K562 (cell line): ENCODE data around the gene ADAMTS10. TPM values are rescaled to one million over a fixed set of nuclear protein-coding genes. Genes with fewer than 3 reads are reported as not detected.
A peak's percentile ranks its signal among the peaks of the same experiment; 100 is the strongest.

Source experiments
- ATAC-seq: fragments of 200-7000 bp; cut with Tn5 transposase; 3 replicates; pipeline ENCODE4 v1.9.1; 2020; ENCODE audit warnings: moderate library complexity
- BruUV-seq: library from RNA; stranded (reverse); fragments of 400-500 nt; replicated peaks from 2 replicates; lab custom pipeline; 2021; lab: Mats Ljungman, UMichigan
- CTCF ChIA-PET: fragments of 300-600 bp; formaldehyde crosslinking; extraction: SDS; loops from one replicate; lab custom pipeline; 2021; ENCODE audit warnings: low intra/inter-chr PET ratio; lab: Yijun Ruan, JAX
- POLR2A ChIA-PET: fragments of 300-600, 350-650 bp; sonication (Branson Sonifier 250); formaldehyde crosslinking; extraction: SDS; loops from one replicate; lab custom pipeline; 2021; ENCODE audit warnings: antibody characterized with exemption, inconsistent platforms; lab: Yijun Ruan, JAX
- DNase-seq, 4 experiments: peaks; one replicate each; pipeline versions ENCODE4 v3.0.0 to v3.0.0-alpha.2; 2011 to 2018; ENCODE audit warnings: low spot score in 3 of 4, mixed read lengths in 3 of 4; ENCODE audit errors: extremely low read depth in 1 of 4
- FAIRE-seq: peaks from 2 replicates; lab custom pipeline; 2011; peaks lifted over from hg19 to GRCh38; lab: Jason Lieb, UNC
- H2AFZ ChIP-seq: 2 replicates; pipeline ENCODE4 v1.6.0; 2011; ENCODE audit warnings: low read depth, low read length, control low read depth, inconsistent platforms
- H3K27ac ChIP-seq: fragments of 200-600 bp; 3 replicates; pipeline ENCODE4 v1.8.0; 2011; ENCODE audit warnings: low read depth, mild to moderate bottlenecking, control low read depth, inconsistent platforms, low read length, moderate library complexity, mixed read lengths; ENCODE audit errors: extremely low read depth
- H3K27me3 ChIP-seq, 2 experiments: fragments of 300-600 bp in 1 of 2; 2 replicates in 1 of 2; 3 replicates in 1 of 2; pipeline versions ENCODE4 v1.6.0 to v1.8.0; 2011; ENCODE audit warnings: inconsistent platforms in 2 of 2, low read length in 2 of 2, mild to moderate bottlenecking in 1 of 2, mixed read lengths in 1 of 2, moderate library complexity in 1 of 2; ENCODE audit not compliant: control insufficient read depth in 2 of 2, insufficient read depth in 2 of 2
- H3K36me3 ChIP-seq: fragments of 300-600 bp; 3 replicates; pipeline ENCODE4 v1.8.0; 2011; ENCODE audit warnings: mild to moderate bottlenecking, low read length, inconsistent platforms; ENCODE audit not compliant: control insufficient read depth, insufficient read depth
- H3K4me1 ChIP-seq, 2 experiments: fragments of 200-600 bp in 1 of 2; replicated peaks in 1 of 2; 2 replicates in 1 of 2; 3 replicates in 1 of 2; pipeline versions ENCODE4 v1.5.1 to v1.8.0; 2011; ENCODE audit warnings: inconsistent platforms in 2 of 2, low read length in 2 of 2, mild to moderate bottlenecking in 1 of 2, mixed read lengths in 1 of 2, moderate library complexity in 1 of 2; ENCODE audit not compliant: control insufficient read depth in 2 of 2, insufficient read depth in 2 of 2
- H3K4me2 ChIP-seq: 2 replicates; pipeline ENCODE4 v1.6.1; 2011; ENCODE audit warnings: low read length, control low read depth, inconsistent platforms, mixed read lengths; ENCODE audit not compliant: insufficient read depth
- H3K4me3 ChIP-seq: fragments of 200-600 bp; sonication (generic), shearing (Covaris generic); 2 replicates; pipeline ENCODE4 v1.5.1; 2016; ENCODE audit warnings: control low read depth, inconsistent platforms
- H3K79me2 ChIP-seq: fragments of 200-600 bp; 3 replicates; pipeline ENCODE4 v1.8.0; 2011; ENCODE audit warnings: low read length, inconsistent platforms; ENCODE audit not compliant: control insufficient read depth, insufficient read depth
- H3K9ac ChIP-seq, 2 experiments: 2 replicates each; pipeline versions ENCODE4 v1.6.0 to v1.6.1; 2011; ENCODE audit warnings: low read depth in 2 of 2, low read length in 2 of 2, control low read depth in 1 of 2, inconsistent platforms in 1 of 2, mild to moderate bottlenecking in 1 of 2, mixed read lengths in 1 of 2; ENCODE audit not compliant: insufficient read depth in 1 of 2
- H3K9me1 ChIP-seq: one replicate; pipeline ENCODE4 v1.6.0; 2011; ENCODE audit warnings: inconsistent platforms, mild to moderate bottlenecking, low read length, moderate library complexity; ENCODE audit not compliant: control insufficient read depth, insufficient read depth
- H3K9me3 ChIP-seq: replicated peaks from 2 replicates; pipeline ENCODE4 v1.5.1; 2011; ENCODE audit warnings: low read depth, low read length, inconsistent platforms; ENCODE audit not compliant: control insufficient read depth, insufficient read depth
- H4K20me1 ChIP-seq: replicated peaks from 2 replicates; pipeline ENCODE4 v1.6.1; 2011; ENCODE audit warnings: low read length, inconsistent platforms, mixed read lengths; ENCODE audit not compliant: control insufficient read depth, insufficient read depth
- BCOR ChIP-seq: fragments of 450-650 bp; IDR thresholded peaks from 2 replicates; pipeline ENCODE4 v1.6.1; 2016
- CBX1 ChIP-seq: sonication (generic); IDR thresholded peaks from 2 replicates; pipeline ENCODE4 v1.6.1; 2016; ENCODE audit warnings: antibody characterized with exemption, low read depth, mild to moderate bottlenecking
- FIP1L1 ChIP-seq: fragments of 200-400 bp; formaldehyde crosslinking; IDR thresholded peaks from 2 replicates; pipeline ENCODE4 v1.6.1; 2018; ENCODE audit warnings: mild to moderate bottlenecking, low read depth, low read length; ENCODE audit not compliant: poor library complexity, severe bottlenecking
- HINFP ChIP-seq: fragments of 450-650 bp; conservative IDR thresholded peaks from 2 replicates; pipeline ENCODE4 v1.6.1; 2016; ENCODE audit warnings: missing genetic modification characterization, low read depth, mild to moderate bottlenecking, control low read depth, missing compliant biosample characterization
- HNRNPK ChIP-seq: fragments of 200-400 bp; formaldehyde crosslinking; IDR thresholded peaks from one replicate; pipeline ENCODE4 v1.6.1; 2018; ENCODE audit warnings: mild to moderate bottlenecking, low read depth, low read length; ENCODE audit not compliant: poor library complexity, severe bottlenecking
- KDM1A ChIP-seq, 2 experiments: fragments of 450-650 bp; IDR thresholded peaks; 2 replicates each; pipeline ENCODE4 v1.6.1; 2016; ENCODE audit warnings: mild to moderate bottlenecking in 2 of 2
- NR2C1 ChIP-seq, 2 experiments: fragments of 450-650 bp; IDR thresholded peaks; 2 replicates each; pipeline ENCODE4 v1.6.1; 2017; ENCODE audit warnings: mild to moderate bottlenecking in 2 of 2, antibody characterized with exemption in 1 of 2, inconsistent platforms in 1 of 2, missing compliant biosample characterization in 1 of 2, missing genetic modification characterization in 1 of 2
- RBM25 ChIP-seq: fragments of 200-400 bp; formaldehyde crosslinking; IDR thresholded peaks from 2 replicates; pipeline ENCODE4 v1.6.1; 2018; ENCODE audit warnings: low read length, low read depth, moderate library complexity; ENCODE audit not compliant: severe bottlenecking
- SMARCA5 ChIP-seq: fragments of 450-650 bp; IDR thresholded peaks from 2 replicates; pipeline ENCODE4 v1.6.1; 2016
- SRSF3 ChIP-seq: fragments of 200-400 bp; formaldehyde crosslinking; IDR thresholded peaks from 2 replicates; pipeline ENCODE4 v1.6.1; 2016; ENCODE audit warnings: mild to moderate bottlenecking, low read length, moderate library complexity; ENCODE audit not compliant: insufficient read depth
- ZFP36 ChIP-seq: fragments of 150-350 bp; IDR thresholded peaks from 2 replicates; pipeline ENCODE4 v1.6.1; 2018; ENCODE audit warnings: low read length, low read depth; ENCODE audit not compliant: partially characterized antibody
- ZNF263 ChIP-seq: sonication (generic); formaldehyde crosslinking; IDR thresholded peaks from 2 replicates; pipeline ENCODE4 v1.8.0; 2022; ENCODE audit warnings: mild to moderate bottlenecking, missing genetic modification reagents, borderline replicate concordance
- ZNF384 ChIP-seq: IDR thresholded peaks from 2 replicates; pipeline ENCODE4 v1.6.1; 2012; ENCODE audit warnings: low read depth, low read length, improper control_type of control experiment
- WGBS: fragments of 100-300 bp; shearing (Covaris generic); methylation state at CpG from one replicate; pipeline ENCODE4 v1.1.6; 2016; ENCODE audit warnings: low coverage, mixed read lengths; ENCODE audit not compliant: insufficient coverage; ENCODE audit errors: missing lambda C conversion rate; 5-methylcytosine and 5-hydroxymethylcytosine counted together
- in situ Hi-C: fragments of 300-500 bp; cut with MboI; formaldehyde crosslinking; loops from 4 replicates; pipeline ENCODE4 v1.15.0; 2018; ENCODE audit warnings: inconsistent platforms, mixed read lengths
- intact Hi-C: fragments of 100-400 bp; cut with micrococcal nuclease; formaldehyde crosslinking; loops from 2 replicates; pipeline ENCODE4 v1.14.2; 2022
- polyA plus RNA-seq, 8 experiments: library from polyadenylated mRNA; depleted of rRNA in 4 of 8; stranded (reverse) in 5 of 8; unstranded in 3 of 8; fragments of >200 nt; fragmentation: Nextera tagmentation in 2 of 8; fragmentation: Illumina TruSeq in 1 of 8; extraction: Ambion mirVana in 2 of 8; extraction: Trizol in 1 of 8; gene quantifications; 2 replicates each; pipeline versions ENCODE4 v1.2.1 to v1.2.3, GENCODE V29; 2011 to 2014; ENCODE audit warnings: inconsistent platforms in 1 of 8, missing spikeins in 1 of 8
- total RNA-seq, 7 experiments: library from RNA; depleted of rRNA in 6 of 7; stranded (reverse); fragments of >200 nt in 6 of 7; fragmentation: Illumina TruSeq in 2 of 7; extraction: Trizol in 2 of 7; gene quantifications; 2 replicates each; pipeline versions ENCODE4 v1.2.1 to v1.2.3, GENCODE V29; 2011 to 2021; ENCODE audit warnings: low replicate concordance in 1 of 7

ADAMTS10 gene
- total and polyA plus RNA-seq, 9 of the 15 experiments (the other 6 are each of a cell fraction or from before 2014, with no cell fraction given), result 0.33 to 1.8 (median 0.57) TPM; not detected in 4

DNA sequence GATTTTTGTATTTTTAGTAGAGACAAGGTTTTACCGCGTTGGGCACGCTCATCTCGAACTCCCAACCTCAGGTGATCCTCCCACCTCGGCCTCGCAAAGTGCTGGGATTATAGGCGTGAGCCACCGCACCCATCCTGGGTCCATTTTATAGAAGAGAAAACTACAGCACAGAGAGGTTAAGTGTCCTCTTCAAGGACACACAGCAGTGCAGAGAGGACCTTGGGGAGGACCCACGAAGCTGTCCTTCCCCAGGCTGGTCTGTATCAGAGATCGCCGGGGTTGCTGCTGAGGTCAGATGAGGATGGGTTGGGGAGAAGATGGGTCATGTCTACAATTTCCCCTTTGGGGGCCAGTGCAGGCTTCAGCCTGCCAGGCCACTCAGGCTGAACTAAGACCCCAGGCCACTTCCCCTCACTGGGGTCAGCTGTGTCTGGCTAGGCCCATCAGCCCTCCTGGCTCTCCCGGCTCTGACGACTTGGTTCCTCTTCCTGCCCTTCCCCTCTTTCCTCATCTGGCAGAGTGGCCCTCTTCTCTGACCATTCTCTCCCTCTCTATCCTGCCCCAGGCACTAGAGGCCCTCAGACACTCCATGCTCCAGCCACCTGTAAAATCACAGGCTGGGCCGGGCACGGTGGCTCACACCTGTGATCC lies 42.9 kb downstream of the ADAMTS10 start:
- ATAC-seq, result no peak
- Histone ChIP-seq H4K20me1 (no peaks in the 10 kb centered on the region), H3K27ac (no peak overlapping the region), H3K4me3 (no peak overlapping the region), H3K9me3 (no peaks in the 10 kb centered on the region), H3K4me2 (no peak overlapping the region), H3K9me1 (no peaks in the 10 kb centered on the region), H3K27me3 (peaks cover 0 to 6% of the 10 kb centered on the region in 2 experiments; a peak in 1 of 5 replicates), H3K36me3 (no peaks in the 10 kb centered on the region), H3K4me1 (peaks cover 20 to 22% of the 10 kb centered on the region in 2 experiments), H3K9ac (no peak overlapping the region), H2AFZ (no peak overlapping the region), H3K79me2 (no peaks in the 10 kb centered on the region)
- no peak for DNase-seq
- ChIA-PET POLR2A (interaction anchor here (0.6 kb wide), 2 partner anchors 71 to 947 kb away, joined by 3 to 4 read pairs; no protein-coding TSS in a partner anchor), CTCF (no interaction called here)
- intact Hi-C loops, result no loop called here
- WGBS, result 54% methylated on average over 12 of the region's 15 CpGs
- no peak for FAIRE-seq
- no TSS peak for BruUV-seq
- peak; percentile 67; the same call in 1 of the 2 replicates for TF ChIP-seq BCOR
- TF ChIP-seq HINFP (tag), result no peak
- peak; percentile 39; the same call in 1 of the 2 replicates for TF ChIP-seq CBX1
- no peak for TF ChIP-seq HNRNPK
- no peak for TF ChIP-seq NR2C1 (IDR thresholded peaks at IDR 0.05)
- no peak for TF ChIP-seq NR2C1 (tag; IDR thresholded peaks at IDR 0.05)
- TF ChIP-seq SMARCA5, result 0 out of 2 replicates have a peak, but pooled peaks have one; percentile 32
- TF ChIP-seq FIP1L1, result no peak
- TF ChIP-seq RBM25, result peak; percentile 81
- TF ChIP-seq SRSF3, result no peak
- TF ChIP-seq KDM1A (IDR thresholded peaks at IDR 0.05), result 0 out of 4 replicates have a peak, but pooled peaks of 1 of the 2 experiments have one; percentile 23
- TF ChIP-seq ZNF263 (CRISPR knock-in tag), result 0 out of 2 replicates have a peak, but pooled peaks have one; percentile 39
- TF ChIP-seq ZNF384, result no peak
- peak; percentile 77 for TF ChIP-seq ZFP36
- in situ Hi-C loops, result no loop called here
